Activated CD4-positive, alpha-beta memory T cell treated with anti-CD3 and anti-CD28 coated beads, Interleukin-2, amount 10 ng/mL, durations not matched to agents 7 days and 5 days (primary cell): Measurements from ENCODE around the gene BTNL3. TPM values are rescaled to one million over a fixed set of nuclear protein-coding genes. Genes with fewer than 3 reads are reported as not detected.
"Not testable (repeated sequence)": the region's sequence is repeated elsewhere in the genome, so short reads cannot be mapped to it uniquely, and the experiment has no call there.

Source experiments
- CTCF ChIA-PET: fragments of 350-600 bp; sonication (Branson Sonifier 250); formaldehyde crosslinking; loops from one replicate; lab custom pipeline; 2021; ENCODE audit warnings: antibody characterized with exemption, inconsistent platforms; lab: Charles Lee
- POLR2A ChIA-PET: fragments of 350-600 bp; sonication (Branson Sonifier 250); formaldehyde crosslinking; loops from one replicate; lab custom pipeline; 2021; ENCODE audit warnings: antibody characterized with exemption; lab: Charles Lee
- DNase-seq: peaks from one replicate; pipeline ENCODE4 v3.0.0-alpha.2; 2020
- H3K27ac Mint-ChIP-seq: one replicate; pipeline ENCODE4 v1.8.0; 2021; ENCODE audit warnings: mild to moderate bottlenecking, mixed read lengths
- H3K27me3 Mint-ChIP-seq: one replicate; pipeline ENCODE4 v1.8.0; 2021; ENCODE audit warnings: mixed read lengths
- H3K36me3 Mint-ChIP-seq: one replicate; pipeline ENCODE4 v1.8.0; 2021; ENCODE audit warnings: low read depth, mixed read lengths
- H3K4me1 Mint-ChIP-seq: one replicate; pipeline ENCODE4 v1.8.0; 2021; ENCODE audit warnings: mixed read lengths
- H3K4me3 Mint-ChIP-seq: one replicate; pipeline ENCODE4 v1.8.0; 2021; ENCODE audit warnings: mild to moderate bottlenecking, mixed read lengths
- H3K9me3 Mint-ChIP-seq: one replicate; pipeline ENCODE4 v1.8.0; 2021; ENCODE audit warnings: mixed read lengths
- total RNA-seq, 2 experiments: library from RNA; stranded (reverse); gene quantifications; one replicate each; pipeline ENCODE4 v1.2.3, GENCODE V29; 2021

BTNL3 gene
- total RNA-seq, 2 experiments from 2014 or later, result not detected

- ChIA-PET POLR2A (no interaction called here), CTCF (no interaction called here)
- Mint-ChIP-seq H3K4me3 (no peak overlapping the region), H3K9me3 (no peaks in the 10 kb centered on the region), H3K4me1 (no peaks in the 10 kb centered on the region), H3K27ac (no peak overlapping the region), H3K27me3 (peaks cover 16% of the 10 kb centered on the region), H3K36me3 (no peaks in the 10 kb centered on the region)
- no peak for DNase-seq
Measured at GRCh38 chr5:181045316-181045715, 56.7 kb downstream of the BTNL3 start.

DNA sequence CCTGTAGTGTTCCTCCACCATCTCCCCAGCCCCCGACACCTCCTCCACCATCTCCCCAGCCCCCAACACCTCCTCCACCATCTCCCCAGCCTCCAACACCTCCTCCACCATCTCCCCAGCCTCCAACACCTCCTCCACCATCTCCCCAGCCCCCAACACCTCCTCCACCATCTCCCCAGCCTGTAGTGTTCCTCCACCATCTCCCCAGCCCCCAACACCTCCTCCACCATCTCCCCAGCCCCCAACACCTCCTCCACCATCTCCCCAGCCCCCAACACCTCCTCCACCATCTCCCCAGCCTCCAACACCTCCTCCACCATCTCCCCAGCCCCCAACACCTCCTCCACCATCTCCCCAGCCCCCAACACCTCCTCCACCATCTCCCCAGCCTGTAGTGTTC is 57.2 kb downstream of the BTNL3 start:
- H3K36me3 Mint-ChIP-seq, POLR2A ChIA-PET, H3K4me3 Mint-ChIP-seq, CTCF ChIA-PET, H3K27ac Mint-ChIP-seq, H3K9me3 Mint-ChIP-seq, DNase-seq, H3K4me1 Mint-ChIP-seq: not testable (repeated sequence)
- peaks cover 19% of the 10 kb centered on the region for H3K27me3 Mint-ChIP-seq

- ChIA-PET POLR2A (no interaction called here), CTCF (no interaction called here)
- peaks cover 4% of the 10 kb centered on the region for H3K4me1 Mint-ChIP-seq
- H3K9me3 Mint-ChIP-seq, result no peaks in the 10 kb centered on the region
- H3K4me3 Mint-ChIP-seq, result no peak overlapping the region
- H3K36me3 Mint-ChIP-seq, result no peaks in the 10 kb centered on the region
- DNase-seq, result no peak
- no peak overlapping the region for H3K27ac Mint-ChIP-seq
- peaks cover 25% of the 10 kb centered on the region for H3K27me3 Mint-ChIP-seq
Measured at GRCh38 chr5:181047288-181047687, 58.6 kb downstream of the BTNL3 start.

DNA sequence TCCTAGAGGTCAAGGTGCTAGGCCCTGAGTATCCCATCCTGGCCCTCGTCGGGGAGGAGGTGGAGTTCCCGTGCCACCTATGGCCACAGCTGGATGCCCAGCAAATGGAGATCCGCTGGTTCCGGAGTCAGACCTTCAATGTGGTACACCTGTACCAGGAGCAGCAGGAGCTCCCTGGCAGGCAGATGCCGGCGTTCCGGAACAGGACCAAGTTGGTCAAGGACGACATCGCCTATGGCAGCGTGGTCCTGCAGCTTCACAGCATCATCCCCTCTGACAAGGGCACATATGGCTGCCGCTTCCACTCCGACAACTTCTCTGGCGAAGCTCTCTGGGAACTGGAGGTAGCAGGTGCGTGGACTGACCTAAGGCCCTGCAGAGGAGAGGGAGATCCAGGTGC is 59.3 kb downstream of the BTNL3 start:
- no peak for DNase-seq
- Mint-ChIP-seq H3K4me1 (peaks cover 7% of the 10 kb centered on the region), H3K9me3 (no peaks in the 10 kb centered on the region), H3K27ac (no peak overlapping the region), H3K36me3 (no peaks in the 10 kb centered on the region), H3K4me3 (no peak overlapping the region), H3K27me3 (peaks cover 28% of the 10 kb centered on the region)
- CTCF ChIA-PET, result no interaction called here
- POLR2A ChIA-PET, result no interaction called here

- H3K9me3 Mint-ChIP-seq, result no peaks in the 10 kb centered on the region
- no peak overlapping the region for H3K4me3 Mint-ChIP-seq
- H3K36me3 Mint-ChIP-seq, result no peaks in the 10 kb centered on the region
- H3K27ac Mint-ChIP-seq, result no peak overlapping the region
- ChIA-PET CTCF (no interaction called here), POLR2A (no interaction called here)
- H3K4me1 Mint-ChIP-seq, result peaks cover 14% of the 10 kb centered on the region
- DNase-seq, result no peak
- H3K27me3 Mint-ChIP-seq, result peaks cover 41% of the 10 kb centered on the region
Measured at GRCh38 chr5:181050016-181050415, 61.4 kb downstream of the BTNL3 start.

DNA sequence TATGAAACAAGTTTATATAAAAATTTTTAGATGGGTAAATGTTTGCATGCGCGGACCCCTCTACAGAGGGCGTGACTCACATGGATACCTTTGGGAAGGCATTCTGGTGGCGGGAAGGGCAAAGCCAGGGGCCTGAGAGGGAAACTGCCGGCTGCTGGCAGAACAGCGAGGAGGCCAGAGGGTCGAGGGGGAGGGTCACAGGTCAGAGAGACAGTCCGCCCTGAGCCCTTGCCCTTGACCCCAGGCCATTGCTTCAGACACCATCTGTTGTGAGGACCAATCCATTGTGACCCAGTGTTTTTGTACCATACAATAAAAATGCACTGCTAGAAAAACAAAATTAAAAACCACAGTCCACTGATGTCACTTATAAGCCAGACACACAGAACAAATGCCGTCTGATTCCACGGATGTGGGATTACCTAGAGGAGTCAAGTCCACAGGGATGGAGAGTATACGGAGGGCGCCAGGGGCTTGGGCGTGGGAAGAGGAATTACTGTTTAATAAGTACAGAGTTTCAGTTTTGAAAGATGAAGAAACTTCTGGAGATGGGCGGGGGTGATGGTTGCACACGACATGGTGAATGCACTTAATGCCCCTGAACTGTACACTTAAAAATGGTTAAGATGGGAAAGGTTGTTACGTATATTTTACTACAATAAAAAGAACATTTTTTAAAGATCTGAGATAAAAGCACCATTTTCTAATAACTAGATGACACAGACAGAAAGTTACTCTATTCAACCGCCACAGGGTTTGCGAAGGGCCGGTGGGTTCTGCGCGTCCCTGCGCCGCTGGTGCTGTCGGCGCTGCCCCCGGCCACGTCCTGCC is 63.4 kb downstream of the BTNL3 start:
- H3K4me3 Mint-ChIP-seq, result peak overlapping the region; percentile 46
- H3K27me3 Mint-ChIP-seq, result peaks cover 59% of the 10 kb centered on the region
- H3K36me3 Mint-ChIP-seq, result no peaks in the 10 kb centered on the region
- H3K9me3 Mint-ChIP-seq, result no peaks in the 10 kb centered on the region
- H3K27ac Mint-ChIP-seq, result no peak overlapping the region
- DNase-seq, result no peak
- POLR2A ChIA-PET, result no interaction called here
- CTCF ChIA-PET, result no interaction called here
- peaks cover 14% of the 10 kb centered on the region for H3K4me1 Mint-ChIP-seq

- POLR2A ChIA-PET, result no interaction called here
- Mint-ChIP-seq H3K4me1 (peaks cover 14% of the 10 kb centered on the region), H3K9me3 (no peaks in the 10 kb centered on the region)
Measured at GRCh38 chr5:181052672-181053487, 64.2 kb downstream of the BTNL3 start.

GRCh38 chr5:181053488-181054121 is 65.0 kb downstream of the BTNL3 start:
- peaks cover 73% of the 10 kb centered on the region for H3K27me3 Mint-ChIP-seq
- H3K27ac Mint-ChIP-seq, result no peak overlapping the region
- peaks cover 14% of the 10 kb centered on the region for H3K4me1 Mint-ChIP-seq
- DNase-seq, result no peak
- H3K36me3 Mint-ChIP-seq, result no peaks in the 10 kb centered on the region
- ChIA-PET POLR2A (no interaction called here), CTCF (no interaction called here)
- H3K4me3 Mint-ChIP-seq, result peak overlapping the region; percentile 28
- no peaks in the 10 kb centered on the region for H3K9me3 Mint-ChIP-seq

More at GRCh38 chr5:181052672-181053487, 64.2 kb downstream of the BTNL3 start:
- no peak for DNase-seq
- H3K27ac Mint-ChIP-seq, result no peak overlapping the region
- H3K4me3 Mint-ChIP-seq, result peak overlapping the region; percentile 28
- CTCF ChIA-PET, result no interaction called here
- peaks cover 66% of the 10 kb centered on the region for H3K27me3 Mint-ChIP-seq
- H3K36me3 Mint-ChIP-seq, result no peaks in the 10 kb centered on the region

- Mint-ChIP-seq H3K27me3 (peaks cover 76% of the 10 kb centered on the region), H3K4me3 (no peak overlapping the region), H3K4me1 (peaks cover 14% of the 10 kb centered on the region), H3K9me3 (no peaks in the 10 kb centered on the region), H3K27ac (no peak overlapping the region), H3K36me3 (no peaks in the 10 kb centered on the region)
- DNase-seq, result no peak
- ChIA-PET CTCF (no interaction called here), POLR2A (no interaction called here)
Measured at GRCh38 chr5:181054138-181054537, 65.5 kb downstream of the BTNL3 start.

DNA sequence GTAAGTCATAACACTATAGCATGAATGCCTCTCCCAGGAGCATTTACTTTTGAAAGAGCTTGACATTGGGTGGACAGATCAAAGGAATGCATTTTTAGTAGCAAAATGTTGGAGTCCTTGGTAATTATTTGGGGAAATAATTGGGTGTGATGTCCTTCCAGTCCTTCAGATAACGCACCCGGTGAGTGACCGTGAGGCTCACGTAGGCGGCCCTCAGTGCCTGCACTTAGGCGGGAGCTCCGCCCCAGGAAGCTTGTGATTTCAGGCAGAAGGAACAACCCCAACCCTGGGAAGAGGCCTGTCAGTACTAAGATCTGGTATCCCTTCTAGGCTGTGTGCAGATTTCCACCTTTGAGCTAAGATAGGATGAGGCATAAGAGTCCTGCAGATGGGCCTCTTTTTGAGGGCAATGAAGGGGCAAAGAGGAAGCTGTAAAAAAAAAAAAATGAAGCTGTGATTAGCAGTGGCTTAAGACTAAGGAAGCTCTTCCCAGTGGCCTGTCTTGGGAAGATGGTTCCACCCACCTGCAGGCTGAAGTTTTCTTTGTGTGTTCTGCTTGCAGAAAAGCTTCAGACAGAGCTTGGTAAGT is 66.3 kb downstream of the BTNL3 start:
- CTCF ChIA-PET, result no interaction called here
- no peak overlapping the region for H3K4me3 Mint-ChIP-seq

More for the DNA sequence above, 66.3 kb downstream of the BTNL3 start:
- no peaks in the 10 kb centered on the region for H3K9me3 Mint-ChIP-seq
- peaks cover 14% of the 10 kb centered on the region for H3K4me1 Mint-ChIP-seq
- no peaks in the 10 kb centered on the region for H3K36me3 Mint-ChIP-seq
- DNase-seq, result no peak
- POLR2A ChIA-PET, result no interaction called here
- no peak overlapping the region for H3K27ac Mint-ChIP-seq
- H3K27me3 Mint-ChIP-seq, result peaks cover 78% of the 10 kb centered on the region
